Prostate gland (tissue), 2 donors: ENCODE results near the gene TYR.

Experiments
- POLR2AphosphoS5 ChIP-seq: sonication (generic); formaldehyde crosslinking; IDR thresholded peaks from one replicate; pipeline ENCODE4 v1.6.1; 2017; ENCODE audit warnings: antibody characterized with exemption
- TF ChIP-seq, protein P1 (sequence below), 4 experiments: fragments of 200-600 bp in 2 of 4; fragments of 450-650 bp in 2 of 4; sonication (generic) in 2 of 4; IDR thresholded peaks; 1 replicate in 3 of 4; 2 replicates in 1 of 4; pipeline ENCODE4 v1.5.1; 2016 to 2019; ENCODE audit warnings: antibody characterized with exemption in 4 of 4, mild to moderate bottlenecking in 2 of 4, moderate library complexity in 2 of 4

DNA sequence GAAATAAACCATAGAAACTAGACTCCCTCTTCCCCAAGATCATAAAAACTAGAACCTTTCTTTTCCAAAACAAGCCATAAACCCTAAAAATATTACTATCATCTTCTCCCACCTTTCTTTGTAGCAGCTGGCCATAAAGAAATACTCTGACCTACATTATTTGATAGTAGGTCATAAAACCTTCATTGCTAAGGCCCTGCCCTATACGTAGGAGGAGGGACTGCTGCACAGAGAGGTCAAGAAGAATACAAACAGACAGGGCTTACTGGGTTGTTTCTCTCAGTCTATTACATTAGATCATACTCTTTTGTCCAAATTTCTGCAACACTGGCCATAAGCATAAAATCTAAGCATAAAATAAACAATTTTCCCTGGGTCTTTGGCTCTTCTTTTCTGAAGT lies 101.5 kb downstream of the TYR start:
- TF ChIP-seq, protein P1, sequence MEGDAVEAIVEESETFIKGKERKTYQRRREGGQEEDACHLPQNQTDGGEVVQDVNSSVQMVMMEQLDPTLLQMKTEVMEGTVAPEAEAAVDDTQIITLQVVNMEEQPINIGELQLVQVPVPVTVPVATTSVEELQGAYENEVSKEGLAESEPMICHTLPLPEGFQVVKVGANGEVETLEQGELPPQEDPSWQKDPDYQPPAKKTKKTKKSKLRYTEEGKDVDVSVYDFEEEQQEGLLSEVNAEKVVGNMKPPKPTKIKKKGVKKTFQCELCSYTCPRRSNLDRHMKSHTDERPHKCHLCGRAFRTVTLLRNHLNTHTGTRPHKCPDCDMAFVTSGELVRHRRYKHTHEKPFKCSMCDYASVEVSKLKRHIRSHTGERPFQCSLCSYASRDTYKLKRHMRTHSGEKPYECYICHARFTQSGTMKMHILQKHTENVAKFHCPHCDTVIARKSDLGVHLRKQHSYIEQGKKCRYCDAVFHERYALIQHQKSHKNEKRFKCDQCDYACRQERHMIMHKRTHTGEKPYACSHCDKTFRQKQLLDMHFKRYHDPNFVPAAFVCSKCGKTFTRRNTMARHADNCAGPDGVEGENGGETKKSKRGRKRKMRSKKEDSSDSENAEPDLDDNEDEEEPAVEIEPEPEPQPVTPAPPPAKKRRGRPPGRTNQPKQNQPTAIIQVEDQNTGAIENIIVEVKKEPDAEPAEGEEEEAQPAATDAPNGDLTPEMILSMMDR (IDR thresholded peaks at IDR 0.05), result no peak
- no peak for TF ChIP-seq POLR2AphosphoS5
